Measurements from ENCODE around the gene NCR3LG1. TPM values are rescaled to one million over a fixed set of nuclear protein-coding genes. Genes with fewer than 3 reads are reported as not detected.

The NCR3LG1 gene
- total RNA-seq, 1 experiment from 2014 or later, result 2.0 TPM

DNA sequence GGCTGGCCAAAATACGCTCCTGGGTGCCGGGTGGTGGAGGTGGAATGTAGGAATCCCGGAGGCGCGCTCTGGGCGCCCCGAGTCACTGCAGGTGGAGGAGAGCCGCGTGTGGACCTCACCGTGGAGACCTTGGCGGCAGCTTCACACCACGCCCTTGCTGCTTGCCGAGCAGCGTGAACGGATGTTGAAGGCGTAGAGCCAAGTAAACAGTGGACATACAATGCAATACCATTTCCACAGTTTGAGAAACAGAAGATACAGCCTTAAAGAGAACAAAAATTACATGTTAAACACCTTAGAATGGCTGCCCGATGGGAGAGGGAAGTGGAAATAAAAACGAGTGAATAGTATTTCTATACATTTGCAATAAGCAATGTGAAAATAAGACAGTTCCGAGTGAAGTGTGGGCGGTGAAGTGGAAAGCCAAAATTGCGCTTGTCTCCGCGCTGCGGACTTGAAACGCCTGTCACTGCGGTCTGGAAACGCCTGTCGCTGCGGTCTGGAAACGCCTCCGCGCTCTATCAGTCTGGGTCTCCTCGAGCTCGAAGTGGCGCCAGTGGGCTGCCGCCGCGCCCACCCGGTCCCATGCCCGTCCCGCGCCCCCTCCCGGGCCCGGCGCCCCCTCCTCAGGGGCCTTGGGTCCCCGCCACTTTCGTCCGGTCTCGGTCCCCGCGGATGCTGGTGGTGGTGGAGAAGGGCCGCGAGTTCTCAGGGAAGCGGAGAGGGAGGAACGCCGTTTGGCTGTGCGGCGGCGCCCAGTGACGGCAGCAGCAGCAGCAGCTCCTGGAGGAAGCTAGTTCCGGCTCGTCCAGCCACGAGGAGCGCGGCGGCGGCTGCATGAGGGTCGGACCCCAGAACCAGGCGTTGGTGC is 1.6 kb downstream of the NCR3LG1 start:
- Mint-ChIP-seq H3K4me1 (peaks cover 27% of the 10 kb centered on the region), H3K27ac (no peak overlapping the region), H3K4me3 (peak overlapping the region; percentile 82), H3K36me3 (peaks cover 2% of the 10 kb centered on the region), H3K27me3 (ENCODE audit: low read depth) (peaks cover 73% of the 10 kb centered on the region), H3K9me3 (peaks cover 13% of the 10 kb centered on the region)
- TF ChIP-seq, protein P1, sequence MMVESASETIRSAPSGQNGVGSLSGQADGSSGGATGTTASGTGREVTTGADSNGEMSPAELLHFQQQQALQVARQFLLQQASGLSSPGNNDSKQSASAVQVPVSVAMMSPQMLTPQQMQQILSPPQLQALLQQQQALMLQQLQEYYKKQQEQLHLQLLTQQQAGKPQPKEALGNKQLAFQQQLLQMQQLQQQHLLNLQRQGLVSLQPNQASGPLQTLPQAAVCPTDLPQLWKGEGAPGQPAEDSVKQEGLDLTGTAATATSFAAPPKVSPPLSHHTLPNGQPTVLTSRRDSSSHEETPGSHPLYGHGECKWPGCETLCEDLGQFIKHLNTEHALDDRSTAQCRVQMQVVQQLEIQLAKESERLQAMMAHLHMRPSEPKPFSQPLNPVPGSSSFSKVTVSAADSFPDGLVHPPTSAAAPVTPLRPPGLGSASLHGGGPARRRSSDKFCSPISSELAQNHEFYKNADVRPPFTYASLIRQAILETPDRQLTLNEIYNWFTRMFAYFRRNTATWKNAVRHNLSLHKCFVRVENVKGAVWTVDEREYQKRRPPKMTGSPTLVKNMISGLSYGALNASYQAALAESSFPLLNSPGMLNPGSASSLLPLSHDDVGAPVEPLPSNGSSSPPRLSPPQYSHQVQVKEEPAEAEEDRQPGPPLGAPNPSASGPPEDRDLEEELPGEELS (CRISPR knock-in tag; IDR thresholded peaks at IDR 0.05), result 0 out of 2 replicates have a peak, but pooled peaks have one; percentile 30
- TF ChIP-seq, protein P2, sequence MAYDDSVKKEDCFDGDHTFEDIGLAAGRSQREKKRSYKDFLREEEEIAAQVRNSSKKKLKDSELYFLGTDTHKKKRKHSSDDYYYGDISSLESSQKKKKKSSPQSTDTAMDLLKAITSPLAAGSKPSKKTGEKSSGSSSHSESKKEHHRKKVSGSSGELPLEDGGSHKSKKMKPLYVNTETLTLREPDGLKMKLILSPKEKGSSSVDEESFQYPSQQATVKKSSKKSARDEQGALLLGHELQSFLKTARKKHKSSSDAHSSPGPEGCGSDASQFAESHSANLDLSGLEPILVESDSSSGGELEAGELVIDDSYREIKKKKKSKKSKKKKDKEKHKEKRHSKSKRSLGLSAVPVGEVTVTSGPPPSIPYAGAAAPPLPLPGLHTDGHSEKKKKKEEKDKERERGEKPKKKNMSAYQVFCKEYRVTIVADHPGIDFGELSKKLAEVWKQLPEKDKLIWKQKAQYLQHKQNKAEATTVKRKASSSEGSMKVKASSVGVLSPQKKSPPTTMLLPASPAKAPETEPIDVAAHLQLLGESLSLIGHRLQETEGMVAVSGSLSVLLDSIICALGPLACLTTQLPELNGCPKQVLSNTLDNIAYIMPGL (CRISPR knock-in tag; IDR thresholded peaks at IDR 0.05), result peak; percentile 76
- TF ChIP-seq SMAD3 (CRISPR knock-in tag; IDR thresholded peaks at IDR 0.05; ENCODE audit: borderline replicate concordance) (0 out of 2 replicates have a peak, but pooled peaks have one; percentile 35), MYBL2 (CRISPR knock-in tag; IDR thresholded peaks at IDR 0.05) (0 out of 2 replicates have a peak, but pooled peaks have one; percentile 27), FOXP1 (CRISPR knock-in tag; IDR thresholded peaks at IDR 0.05; ENCODE audit: borderline replicate concordance) (peak; percentile 19; the same call in 1 of the 2 replicates), ESRRA (CRISPR knock-in tag; IDR thresholded peaks at IDR 0.05; ENCODE audit: borderline replicate concordance) (no peak), RELA (CRISPR knock-in tag; IDR thresholded peaks at IDR 0.05; ENCODE audit: borderline replicate concordance) (0 out of 2 replicates have a peak, but pooled peaks have one; percentile 25), FOXK1 (CRISPR knock-in tag; IDR thresholded peaks at IDR 0.05) (no peak; the same call in 1 of the 2 replicates), ZNF263 (CRISPR knock-in tag; IDR thresholded peaks at IDR 0.05; ENCODE audit: low read depth) (no peak), TEAD1 (CRISPR knock-in tag; IDR thresholded peaks at IDR 0.05) (0 out of 2 replicates have a peak, but pooled peaks have one; percentile 51), GABPB1 (CRISPR knock-in tag; IDR thresholded peaks at IDR 0.05) (peak; percentile 61), CREB1 (CRISPR knock-in tag; IDR thresholded peaks at IDR 0.05) (0 out of 2 replicates have a peak, but pooled peaks have one; percentile 31)
- TF ChIP-seq, protein P3, sequence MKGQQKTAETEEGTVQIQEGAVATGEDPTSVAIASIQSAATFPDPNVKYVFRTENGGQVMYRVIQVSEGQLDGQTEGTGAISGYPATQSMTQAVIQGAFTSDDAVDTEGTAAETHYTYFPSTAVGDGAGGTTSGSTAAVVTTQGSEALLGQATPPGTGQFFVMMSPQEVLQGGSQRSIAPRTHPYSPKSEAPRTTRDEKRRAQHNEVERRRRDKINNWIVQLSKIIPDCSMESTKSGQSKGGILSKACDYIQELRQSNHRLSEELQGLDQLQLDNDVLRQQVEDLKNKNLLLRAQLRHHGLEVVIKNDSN (CRISPR knock-in tag; IDR thresholded peaks at IDR 0.05), result 0 out of 2 replicates have a peak, but pooled peaks have one; percentile 36
- TF ChIP-seq, protein P4, sequence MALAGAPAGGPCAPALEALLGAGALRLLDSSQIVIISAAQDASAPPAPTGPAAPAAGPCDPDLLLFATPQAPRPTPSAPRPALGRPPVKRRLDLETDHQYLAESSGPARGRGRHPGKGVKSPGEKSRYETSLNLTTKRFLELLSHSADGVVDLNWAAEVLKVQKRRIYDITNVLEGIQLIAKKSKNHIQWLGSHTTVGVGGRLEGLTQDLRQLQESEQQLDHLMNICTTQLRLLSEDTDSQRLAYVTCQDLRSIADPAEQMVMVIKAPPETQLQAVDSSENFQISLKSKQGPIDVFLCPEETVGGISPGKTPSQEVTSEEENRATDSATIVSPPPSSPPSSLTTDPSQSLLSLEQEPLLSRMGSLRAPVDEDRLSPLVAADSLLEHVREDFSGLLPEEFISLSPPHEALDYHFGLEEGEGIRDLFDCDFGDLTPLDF (CRISPR knock-in tag; IDR thresholded peaks at IDR 0.05), result peak; percentile 70; the same call in 1 of the 2 replicates
- TF ChIP-seq, protein P5, sequence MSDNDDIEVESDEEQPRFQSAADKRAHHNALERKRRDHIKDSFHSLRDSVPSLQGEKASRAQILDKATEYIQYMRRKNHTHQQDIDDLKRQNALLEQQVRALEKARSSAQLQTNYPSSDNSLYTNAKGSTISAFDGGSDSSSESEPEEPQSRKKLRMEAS (CRISPR knock-in tag; IDR thresholded peaks at IDR 0.05), result peak; percentile 85
- TF ChIP-seq, protein P6, sequence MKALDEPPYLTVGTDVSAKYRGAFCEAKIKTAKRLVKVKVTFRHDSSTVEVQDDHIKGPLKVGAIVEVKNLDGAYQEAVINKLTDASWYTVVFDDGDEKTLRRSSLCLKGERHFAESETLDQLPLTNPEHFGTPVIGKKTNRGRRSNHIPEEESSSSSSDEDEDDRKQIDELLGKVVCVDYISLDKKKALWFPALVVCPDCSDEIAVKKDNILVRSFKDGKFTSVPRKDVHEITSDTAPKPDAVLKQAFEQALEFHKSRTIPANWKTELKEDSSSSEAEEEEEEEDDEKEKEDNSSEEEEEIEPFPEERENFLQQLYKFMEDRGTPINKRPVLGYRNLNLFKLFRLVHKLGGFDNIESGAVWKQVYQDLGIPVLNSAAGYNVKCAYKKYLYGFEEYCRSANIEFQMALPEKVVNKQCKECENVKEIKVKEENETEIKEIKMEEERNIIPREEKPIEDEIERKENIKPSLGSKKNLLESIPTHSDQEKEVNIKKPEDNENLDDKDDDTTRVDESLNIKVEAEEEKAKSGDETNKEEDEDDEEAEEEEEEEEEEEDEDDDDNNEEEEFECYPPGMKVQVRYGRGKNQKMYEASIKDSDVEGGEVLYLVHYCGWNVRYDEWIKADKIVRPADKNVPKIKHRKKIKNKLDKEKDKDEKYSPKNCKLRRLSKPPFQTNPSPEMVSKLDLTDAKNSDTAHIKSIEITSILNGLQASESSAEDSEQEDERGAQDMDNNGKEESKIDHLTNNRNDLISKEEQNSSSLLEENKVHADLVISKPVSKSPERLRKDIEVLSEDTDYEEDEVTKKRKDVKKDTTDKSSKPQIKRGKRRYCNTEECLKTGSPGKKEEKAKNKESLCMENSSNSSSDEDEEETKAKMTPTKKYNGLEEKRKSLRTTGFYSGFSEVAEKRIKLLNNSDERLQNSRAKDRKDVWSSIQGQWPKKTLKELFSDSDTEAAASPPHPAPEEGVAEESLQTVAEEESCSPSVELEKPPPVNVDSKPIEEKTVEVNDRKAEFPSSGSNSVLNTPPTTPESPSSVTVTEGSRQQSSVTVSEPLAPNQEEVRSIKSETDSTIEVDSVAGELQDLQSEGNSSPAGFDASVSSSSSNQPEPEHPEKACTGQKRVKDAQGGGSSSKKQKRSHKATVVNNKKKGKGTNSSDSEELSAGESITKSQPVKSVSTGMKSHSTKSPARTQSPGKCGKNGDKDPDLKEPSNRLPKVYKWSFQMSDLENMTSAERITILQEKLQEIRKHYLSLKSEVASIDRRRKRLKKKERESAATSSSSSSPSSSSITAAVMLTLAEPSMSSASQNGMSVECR (CRISPR knock-in tag; IDR thresholded peaks at IDR 0.05; ENCODE audit: borderline replicate concordance), result peak; percentile 68; the same call in 1 of the 2 replicates
- TF ChIP-seq, protein P7, sequence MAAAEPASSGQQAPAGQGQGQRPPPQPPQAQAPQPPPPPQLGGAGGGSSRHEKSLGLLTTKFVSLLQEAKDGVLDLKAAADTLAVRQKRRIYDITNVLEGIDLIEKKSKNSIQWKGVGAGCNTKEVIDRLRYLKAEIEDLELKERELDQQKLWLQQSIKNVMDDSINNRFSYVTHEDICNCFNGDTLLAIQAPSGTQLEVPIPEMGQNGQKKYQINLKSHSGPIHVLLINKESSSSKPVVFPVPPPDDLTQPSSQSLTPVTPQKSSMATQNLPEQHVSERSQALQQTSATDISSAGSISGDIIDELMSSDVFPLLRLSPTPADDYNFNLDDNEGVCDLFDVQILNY (CRISPR knock-in tag; IDR thresholded peaks at IDR 0.05), result no peak
- ATAC-seq, result peak; percentile 58
- CTCF ChIA-PET, result interaction anchor here (0.6 to 3.7 kb wide), 17 partner anchors 12 to 378 kb away, joined by 3 to 41 read pairs (median 4); partner anchors contain the start of genes KCNJ11, OTOG and PIK3C2A
- DNase-seq (ENCODE audit: low spot score), result peak; percentile 70
- POLR2A ChIA-PET, result interaction anchor here (0.6 to 0.9 kb wide), 2 partner anchors 79 to 193 kb away, joined by 3 read pairs; no protein-coding TSS in a partner anchor
